Measurements from ENCODE around the gene DLG2.

The DLG2 gene

DNA sequence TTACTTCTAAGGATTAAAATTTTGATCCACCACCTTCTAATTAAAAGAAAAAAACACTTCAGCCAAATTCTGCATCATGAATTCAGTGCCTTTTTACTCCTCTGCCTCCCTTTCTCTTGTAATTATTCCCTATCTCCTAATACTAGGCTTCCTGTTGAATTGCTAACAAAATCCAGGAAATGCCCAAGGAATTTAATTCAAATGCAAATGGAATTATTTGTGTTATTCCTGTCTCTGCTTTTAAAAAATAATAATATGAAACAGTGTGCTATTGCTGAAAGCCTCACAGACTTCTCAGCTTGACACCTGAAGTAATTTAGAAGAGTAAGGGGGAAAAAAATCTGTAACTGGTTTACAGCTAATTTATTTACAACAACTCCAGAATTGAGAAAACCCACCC, 85.5 kb downstream of the DLG2 start:
- no peak for DNase-seq

- no peak for DNase-seq
Measured at GRCh38 chr11:85540635-85541205, 86.4 kb downstream of the DLG2 start.

GRCh38 chr11:85540181-85540580, 87.0 kb downstream of the DLG2 start:
- DNase-seq: no peak

DNA sequence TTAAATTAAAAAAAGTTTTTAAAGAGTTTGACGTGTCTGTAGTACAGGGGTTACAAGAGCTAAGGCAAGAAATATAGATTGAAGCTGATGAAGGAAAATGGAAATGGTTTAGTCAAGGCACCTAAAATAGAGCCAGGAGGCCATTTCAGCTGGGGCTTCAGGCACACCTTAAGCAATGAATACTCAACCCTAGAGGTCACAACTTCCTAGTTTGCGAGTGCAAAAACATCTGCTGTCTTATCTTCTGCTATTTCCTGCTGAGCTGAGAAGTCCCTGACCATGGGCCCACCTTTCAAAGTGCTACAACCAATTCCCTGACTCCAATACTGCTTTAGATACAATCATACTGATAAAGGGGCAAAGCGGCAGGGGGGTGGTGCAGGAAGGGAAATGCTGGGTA, 87.4 kb downstream of the DLG2 start:
- no peak for DNase-seq

GRCh38 chr11:85539029-85539689, 88.0 kb downstream of the DLG2 start:
- no peak for DNase-seq

DNA sequence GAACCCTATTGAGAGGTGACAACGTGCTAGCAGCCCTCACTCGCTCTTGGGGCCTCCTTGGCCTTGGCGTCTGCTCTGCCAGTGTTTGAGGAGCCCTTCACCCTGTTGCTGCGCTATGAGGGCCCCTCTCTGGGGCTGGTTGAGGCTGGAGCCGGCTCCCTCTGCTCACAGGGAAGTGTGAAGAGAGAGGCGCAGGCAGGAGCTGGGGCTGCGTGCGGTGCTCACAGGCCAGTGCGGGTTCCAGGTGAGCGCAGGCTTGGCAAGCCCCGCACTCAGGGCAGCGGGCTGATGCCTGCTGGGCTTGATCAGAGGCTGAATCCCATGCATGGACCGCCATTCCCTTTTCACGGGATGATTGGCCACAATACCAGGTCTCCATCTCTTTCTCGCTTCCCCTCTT, 90.7 kb downstream of the DLG2 start:
- DNase-seq: no peak

- no peak for DNase-seq
Measured at GRCh38 chr11:85534806-85535205, 92.3 kb downstream of the DLG2 start.

GRCh38 chr11:85531191-85531897, 95.8 kb downstream of the DLG2 start:
- no peak for DNase-seq

- DNase-seq: no peak
Measured at GRCh38 chr11:85530634-85531033, 96.5 kb downstream of the DLG2 start.

- no peak for DNase-seq
Measured at GRCh38 chr11:85526564-85526963, 100.6 kb downstream of the DLG2 start.

DNA sequence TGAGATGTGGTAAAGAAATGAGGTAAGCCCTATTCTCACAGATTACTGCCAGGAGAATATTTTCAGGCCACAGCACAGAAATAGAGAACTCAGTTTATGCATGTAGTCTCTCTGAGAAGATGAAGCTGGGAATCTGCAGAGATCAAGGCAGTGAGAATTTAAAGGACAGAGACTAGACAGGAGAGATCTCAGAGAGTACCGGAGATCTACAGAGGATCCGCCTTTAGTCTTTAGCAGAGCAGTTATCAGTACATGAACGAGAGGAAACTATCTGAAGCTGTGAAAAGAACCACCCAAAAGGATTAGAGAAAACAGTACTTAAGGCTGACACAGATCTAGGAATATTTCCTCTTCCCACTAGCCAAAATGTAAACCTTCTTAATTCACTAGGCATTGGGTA, 101.5 kb downstream of the DLG2 start:
- DNase-seq: no peak

DNA sequence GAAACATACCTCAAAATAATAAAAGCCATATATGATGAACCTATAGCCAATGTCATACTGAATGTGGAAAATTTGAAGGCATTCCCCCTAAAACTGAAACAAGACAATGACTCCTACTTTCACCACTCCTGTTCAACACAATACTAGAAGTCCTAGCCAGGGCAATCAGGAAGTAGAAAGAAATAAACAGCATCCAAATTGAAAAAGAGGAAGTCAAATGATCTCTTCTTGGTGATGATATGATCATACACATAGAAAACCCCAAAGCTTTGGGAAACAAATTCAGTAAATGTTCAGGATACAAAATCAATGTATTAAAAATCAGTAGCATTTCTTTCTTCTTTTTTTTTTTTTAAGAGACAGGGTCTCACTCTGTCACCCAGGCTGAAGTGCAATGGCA, 109.9 kb downstream of the DLG2 start:
- DNase-seq: no peak

DNA sequence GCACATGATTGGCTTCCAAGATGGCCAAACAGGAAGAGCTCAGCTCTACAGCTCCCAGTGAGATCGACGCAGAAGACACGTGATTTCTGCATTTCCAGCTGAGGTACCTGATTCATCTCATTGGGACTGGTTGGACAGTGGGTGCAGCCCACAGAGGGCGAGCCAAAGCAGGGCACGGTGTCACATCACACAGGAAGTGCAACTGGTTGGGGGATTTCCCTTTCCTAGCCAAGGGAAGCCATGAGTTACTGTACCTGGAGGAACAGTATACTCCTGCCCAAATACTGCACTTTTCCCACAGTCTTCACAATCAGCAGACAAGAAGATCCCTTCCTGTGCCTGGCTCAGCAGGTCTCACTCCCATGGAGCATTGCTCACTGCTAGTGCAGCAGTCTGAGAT, 131.2 kb downstream of the DLG2 start:
- no peak for DNase-seq

- no peak for DNase-seq
Measured at GRCh38 chr11:85494396-85494795, 132.7 kb downstream of the DLG2 start.

DNA sequence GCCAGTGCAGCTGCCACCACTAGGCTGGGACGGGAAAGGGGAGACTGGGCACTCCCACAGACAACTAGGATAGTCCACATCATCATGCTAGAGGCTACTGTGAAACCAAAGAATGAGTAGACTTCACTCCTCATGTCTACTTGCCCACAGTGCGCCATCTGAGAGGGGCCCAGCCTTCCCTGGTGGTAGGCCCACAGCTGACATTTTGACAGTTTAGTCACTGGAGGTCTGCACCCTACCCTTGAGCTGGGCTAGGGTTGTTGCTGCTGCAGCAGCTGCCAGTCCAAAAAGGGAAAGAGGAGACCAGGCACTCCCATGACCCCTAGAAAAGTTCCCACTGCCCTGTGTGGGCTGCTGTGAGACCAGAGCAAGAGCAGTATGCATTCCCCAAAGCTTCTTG, 141.2 kb downstream of the DLG2 start:
- no peak for DNase-seq

GRCh38 chr11:85483861-85484260, 143.3 kb downstream of the DLG2 start:
- DNase-seq: no peak

- DNase-seq: no peak
Measured at GRCh38 chr11:85481862-85482261, 145.3 kb downstream of the DLG2 start.

DNA sequence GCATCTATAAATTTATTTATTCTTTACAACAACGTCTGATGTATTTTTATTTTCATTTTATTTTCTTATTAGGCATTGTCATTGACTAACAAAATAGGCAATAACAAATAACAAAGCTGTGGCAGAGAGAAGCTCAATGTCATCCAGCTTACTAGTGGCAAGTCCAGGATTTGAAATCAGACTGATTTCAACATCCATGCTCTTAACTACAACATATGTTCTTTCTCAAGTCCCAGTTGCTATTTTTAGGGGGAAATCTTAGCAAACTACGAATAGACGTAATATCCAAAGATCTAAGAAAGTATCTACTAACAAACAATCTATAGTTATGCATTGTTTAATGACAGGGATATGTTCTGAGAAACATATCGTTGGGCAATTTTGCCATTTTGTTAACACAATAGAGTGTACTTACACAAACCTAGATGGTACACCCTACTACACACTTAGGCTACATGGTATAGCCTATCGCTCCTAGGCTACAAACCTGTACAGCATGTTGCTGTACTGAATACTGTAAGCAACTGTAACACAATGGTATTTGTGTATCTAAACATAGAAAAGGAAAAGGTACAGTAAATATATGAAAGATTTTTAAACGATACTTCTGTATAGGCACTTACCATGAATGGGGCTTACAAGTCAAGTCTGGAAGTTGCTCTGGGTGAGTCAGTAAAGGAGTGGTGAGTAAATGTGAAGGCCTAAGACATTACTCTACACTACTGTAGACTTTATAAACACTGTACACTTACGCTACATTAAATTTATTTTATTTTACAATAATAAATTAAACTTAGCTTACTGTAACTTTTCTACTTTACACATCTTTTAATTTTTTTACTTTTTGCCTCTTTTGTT, 151.3 kb downstream of the DLG2 start:
- no peak for DNase-seq

DNA sequence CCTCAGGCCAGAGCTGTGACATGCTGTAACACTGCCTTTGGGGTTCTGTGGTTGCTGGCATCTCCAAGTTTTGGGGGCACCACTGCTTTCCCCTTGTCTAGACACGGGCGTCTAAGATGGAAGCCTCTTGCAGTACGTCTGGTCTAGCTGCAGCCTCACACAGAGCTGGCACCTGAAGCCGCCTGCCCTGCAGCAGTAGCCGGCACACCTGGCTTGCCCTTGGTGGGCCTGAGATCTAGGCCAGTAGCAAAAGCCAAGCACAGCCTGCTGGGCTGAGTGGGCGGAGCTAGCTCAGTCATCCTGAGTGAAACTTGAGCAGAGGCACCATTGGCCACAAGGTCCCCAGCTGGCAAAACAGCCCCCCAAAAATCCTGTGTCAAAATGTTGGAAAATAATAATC, 154.2 kb downstream of the DLG2 start:
- DNase-seq: no peak

- DNase-seq: no peak
Measured at GRCh38 chr11:85464283-85464682, 162.9 kb downstream of the DLG2 start.

DNA sequence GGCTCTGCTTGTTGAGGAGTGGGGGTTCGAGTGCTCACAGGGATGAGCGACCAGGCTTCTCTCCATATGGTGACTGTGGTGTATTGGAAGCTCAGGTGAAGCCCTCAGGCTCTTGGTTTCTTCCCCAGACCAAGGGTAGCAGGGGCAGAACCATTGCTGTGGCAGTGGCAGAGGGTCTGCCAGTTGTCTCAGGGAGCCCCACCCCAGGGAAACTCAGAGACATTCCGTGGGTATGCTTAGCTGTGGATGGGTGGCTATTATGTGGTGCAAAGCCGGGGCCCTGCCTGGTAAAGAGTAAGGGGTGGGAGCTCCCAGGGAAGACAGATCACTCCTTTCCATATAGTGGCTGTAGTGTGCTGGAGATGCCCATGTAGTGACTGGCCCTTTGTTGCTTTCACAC, 167.8 kb downstream of the DLG2 start:
- DNase-seq: no peak

DNA sequence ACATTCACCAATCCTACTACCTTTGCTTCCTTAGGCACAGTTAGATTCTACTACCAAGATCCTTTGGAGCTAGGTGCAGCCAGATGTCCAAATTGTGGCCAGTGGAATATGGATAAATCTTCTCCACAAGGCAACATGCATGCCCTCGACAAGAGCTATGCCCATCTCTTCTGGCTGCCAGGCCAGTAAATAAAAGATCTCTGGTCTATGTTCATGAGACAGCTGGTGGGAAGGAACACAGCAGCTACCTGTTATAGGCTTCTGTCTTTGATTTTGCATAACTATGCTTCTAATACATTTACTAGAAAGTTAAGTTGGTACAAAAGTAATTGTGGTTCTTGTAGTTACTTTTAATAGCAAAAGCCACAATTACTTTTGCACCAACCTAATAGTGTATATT, 182.7 kb downstream of the DLG2 start:
- DNase-seq: no peak

- no peak for DNase-seq
Measured at GRCh38 chr11:85440273-85440672, 186.9 kb downstream of the DLG2 start.

DNA sequence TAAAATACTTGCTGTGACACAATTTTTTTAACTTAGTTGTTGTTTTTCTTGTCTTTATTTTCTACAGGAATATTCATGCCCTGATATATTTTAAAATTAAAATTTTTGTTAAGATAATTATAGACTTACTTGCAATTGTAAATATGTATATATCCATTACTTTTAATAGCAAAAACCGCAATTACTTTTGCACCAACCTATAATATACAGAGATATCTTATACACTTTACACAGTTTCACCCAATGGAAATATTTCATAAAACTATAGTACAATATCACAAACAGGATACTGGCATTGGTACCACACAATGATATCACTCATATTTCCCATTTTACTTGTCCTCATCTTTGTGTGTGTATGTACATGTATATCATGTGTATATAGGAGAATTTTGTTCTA, 188.8 kb downstream of the DLG2 start:
- no peak for DNase-seq
